IMR-90 (cell line): ENCODE data around the gene PCYT1A. TPM values are rescaled to one million over a fixed set of nuclear protein-coding genes. Genes with fewer than 3 reads are reported as not detected.

ENCODE experiments used
- ATAC-seq: fragments of 200-7000 bp; cut with Tn5 transposase; 2 replicates; pipeline ENCODE4 v1.9.1; 2020; ENCODE audit warnings: low read depth, mild to moderate bottlenecking, moderate library complexity
- BruUV-seq: library from RNA; stranded (reverse); fragments of 400-500 nt; replicated peaks from 2 replicates; lab custom pipeline; 2021; lab: Mats Ljungman, UMichigan
- CTCF ChIA-PET: fragments of 300-600 bp; formaldehyde crosslinking; extraction: SDS; loops from one replicate; lab custom pipeline; 2021; ENCODE audit warnings: antibody characterized with exemption; lab: Yijun Ruan, JAX
- POLR2A ChIA-PET: fragments of 300-600 bp; sonication (Branson Sonifier 250); formaldehyde crosslinking; loops from one replicate; lab custom pipeline; 2022; ENCODE audit warnings: antibody characterized with exemption; ENCODE audit not compliant: unreplicated experiment; lab: Charles Lee
- DNase-seq: peaks from one replicate; pipeline ENCODE4 v3.0.0; 2013
- H2AFZ ChIP-seq: replicated peaks from 2 replicates; pipeline ENCODE3; 2013; ENCODE audit warnings: low read length, mild to moderate bottlenecking; ENCODE audit not compliant: poor library complexity
- H2AK5ac ChIP-seq: 2 replicates; pipeline ENCODE4 v1.6.1; 2013; ENCODE audit warnings: low read depth, low read length, inconsistent platforms
- H2AK9ac ChIP-seq: replicated peaks from 2 replicates; pipeline ENCODE3; 2013; ENCODE audit warnings: mild to moderate bottlenecking, low read depth, low read length, moderate library complexity; ENCODE audit not compliant: poor library complexity
- H2BK120ac ChIP-seq: 2 replicates; pipeline ENCODE4 v1.6.1; 2013; ENCODE audit warnings: low read depth, low read length, inconsistent platforms
- H2BK15ac ChIP-seq: 3 replicates; pipeline ENCODE4 v1.6.1; 2013; ENCODE audit warnings: low read depth, low read length, inconsistent platforms
- H2BK20ac ChIP-seq: 2 replicates; pipeline ENCODE4 v1.6.1; 2013; ENCODE audit warnings: low read depth, mild to moderate bottlenecking, inconsistent platforms, low read length, moderate library complexity
- H2BK5ac ChIP-seq: 2 replicates; pipeline ENCODE4 v1.6.1; 2013; ENCODE audit warnings: mild to moderate bottlenecking, low read depth, low read length, inconsistent platforms; ENCODE audit not compliant: poor library complexity, severe bottlenecking
- H3K14ac ChIP-seq: replicated peaks from 2 replicates; pipeline ENCODE4 v1.6.1; 2013; ENCODE audit warnings: low read depth, low read length, inconsistent platforms
- H3K18ac ChIP-seq: 2 replicates; pipeline ENCODE4 v1.6.1; 2013; ENCODE audit warnings: low read depth, low read length, control low read depth
- H3K23ac ChIP-seq: 2 replicates; pipeline ENCODE4 v1.6.1; 2013; ENCODE audit warnings: low read depth, low read length, inconsistent platforms
- H3K27ac ChIP-seq: 2 replicates; pipeline ENCODE4 v1.5.1; 2013; ENCODE audit warnings: mild to moderate bottlenecking, control low read depth, low read length; ENCODE audit not compliant: insufficient read depth
- H3K27me3 ChIP-seq: 2 replicates; pipeline ENCODE4 v1.6.1; 2013; ENCODE audit warnings: low read length; ENCODE audit not compliant: control insufficient read depth, insufficient read depth
- H3K36me3 ChIP-seq: 2 replicates; pipeline ENCODE4 v1.6.1; 2013; ENCODE audit warnings: low read length, mixed read lengths; ENCODE audit not compliant: control insufficient read depth, insufficient read depth
- H3K4ac ChIP-seq: 2 replicates; pipeline ENCODE4 v1.6.1; 2013; ENCODE audit warnings: low read depth, low read length, inconsistent platforms
- H3K4me1 ChIP-seq: 2 replicates; pipeline ENCODE4 v1.6.1; 2013; ENCODE audit warnings: low read length, mixed read lengths; ENCODE audit not compliant: control insufficient read depth, insufficient read depth
- H3K4me2 ChIP-seq: 2 replicates; pipeline ENCODE4 v1.6.1; 2013; ENCODE audit warnings: low read depth, mild to moderate bottlenecking, control low read depth, low read length, moderate library complexity
- H3K4me3 ChIP-seq: 2 replicates; pipeline ENCODE4 v1.5.1; 2013; ENCODE audit warnings: low read depth, mild to moderate bottlenecking, control low read depth, low read length, moderate library complexity; ENCODE audit not compliant: insufficient read depth
- H3K56ac ChIP-seq: 2 replicates; pipeline ENCODE4 v1.6.1; 2013; ENCODE audit warnings: low read length, inconsistent platforms; ENCODE audit not compliant: insufficient read depth; ENCODE audit errors: extremely low read depth
- H3K79me1 ChIP-seq, 2 experiments: 2 replicates each; pipeline ENCODE4 v1.6.1; 2013; ENCODE audit warnings: low read length in 2 of 2, inconsistent platforms in 1 of 2, low read depth in 1 of 2
- H3K9ac ChIP-seq: 2 replicates; pipeline ENCODE4 v1.6.1; 2013; ENCODE audit warnings: low read depth, low read length, control low read depth
- H3K9me1 ChIP-seq: 2 replicates; pipeline ENCODE4 v1.6.1; 2013; ENCODE audit warnings: low read length, inconsistent platforms; ENCODE audit not compliant: insufficient read depth
- H3K9me3 ChIP-seq: 2 replicates; pipeline ENCODE4 v1.6.1; 2013; ENCODE audit warnings: low read length; ENCODE audit not compliant: control insufficient read depth, insufficient read depth
- H4K20me1 ChIP-seq: 2 replicates; pipeline ENCODE4 v1.6.1; 2013; ENCODE audit warnings: low read length, inconsistent platforms; ENCODE audit not compliant: insufficient read depth
- H4K5ac ChIP-seq: 2 replicates; pipeline ENCODE4 v1.6.1; 2013; ENCODE audit warnings: mild to moderate bottlenecking, low read depth, low read length, control low read depth
- H4K8ac ChIP-seq, 2 experiments: 2 replicates each; pipeline ENCODE4 v1.6.1; 2013; ENCODE audit warnings: low read depth in 2 of 2, low read length in 2 of 2, control low read depth in 1 of 2, inconsistent platforms in 1 of 2
- H4K91ac ChIP-seq: 2 replicates; pipeline ENCODE4 v1.6.1; 2013; ENCODE audit warnings: low read depth, low read length, inconsistent platforms; ENCODE audit not compliant: insufficient read depth
- CHD1 ChIP-seq: IDR thresholded peaks from 2 replicates; pipeline ENCODE4 v1.6.1; 2012; ENCODE audit warnings: low read depth, low read length, improper control_type of control experiment
- CTCF ChIP-seq: conservative IDR thresholded peaks from 2 replicates; pipeline ENCODE4 v1.5.1; 2012; ENCODE audit warnings: mild to moderate bottlenecking, low read depth, low read length, improper control_type of control experiment
- ELK1 ChIP-seq: fragments of 150-350 bp; IDR thresholded peaks from 2 replicates; pipeline ENCODE4 v1.6.1; 2016; ENCODE audit warnings: low read depth, mild to moderate bottlenecking, low read length, moderate library complexity, borderline replicate concordance
- POLR2A ChIP-seq: IDR thresholded peaks from 2 replicates; pipeline ENCODE4 v1.6.1; 2012; ENCODE audit warnings: mild to moderate bottlenecking, low read depth, low read length
- RAD21 ChIP-seq: IDR thresholded peaks from 2 replicates; pipeline ENCODE4 v1.6.1; 2012; ENCODE audit warnings: low read length, improper control_type of control experiment
- RFX5 ChIP-seq: IDR thresholded peaks from 2 replicates; pipeline ENCODE4 v1.8.0; 2012; ENCODE audit warnings: low read depth, mild to moderate bottlenecking, low read length, moderate library complexity
- WGBS, 2 experiments: methylation state at CpG; one replicate each; pipeline versions ENCODE4 v1.1.5 to v1.1.7; 2013; ENCODE audit warnings: missing lambda C conversion rate in 2 of 2; ENCODE audit not compliant: insufficient read length in 1 of 2; ENCODE audit errors: extremely low coverage in 2 of 2; 5-methylcytosine and 5-hydroxymethylcytosine counted together
- dilution Hi-C: fragments of 300-500 bp; cut with HindIII; formaldehyde crosslinking; loops from one replicate; pipeline ENCODE4 v1.14.3; 2018; ENCODE audit warnings: low sequenced_read_pairs; ENCODE audit not compliant: unreplicated experiment
- in situ Hi-C: fragments of 300-500 bp; cut with MboI; formaldehyde crosslinking; loops from 3 replicates; pipeline ENCODE4 v1.14.3; 2019; ENCODE audit warnings: low sequenced_read_pairs, inconsistent platforms, mixed read lengths
- intact Hi-C: fragments of 100-400 bp; cut with micrococcal nuclease; formaldehyde crosslinking; loops from 2 replicates; pipeline ENCODE4 v1.10.0; 2022
- polyA plus RNA-seq, 3 experiments: library from polyadenylated mRNA; depleted of rRNA; stranded (reverse); fragments of >200 nt; gene quantifications; 2 replicates each; pipeline ENCODE4 v1.2.3, GENCODE V29; 2012; ENCODE audit warnings: low replicate concordance in 1 of 3
- total RNA-seq: library from RNA; depleted of rRNA; stranded (reverse); fragments of >200 nt; gene quantifications from 2 replicates; pipeline ENCODE4 v1.2.3, GENCODE V29; 2012

The PCYT1A gene
- total and polyA plus RNA-seq, 2 of the 4 experiments (the other 2 are of a cell fraction): 62.8 to 127 TPM

DNA sequence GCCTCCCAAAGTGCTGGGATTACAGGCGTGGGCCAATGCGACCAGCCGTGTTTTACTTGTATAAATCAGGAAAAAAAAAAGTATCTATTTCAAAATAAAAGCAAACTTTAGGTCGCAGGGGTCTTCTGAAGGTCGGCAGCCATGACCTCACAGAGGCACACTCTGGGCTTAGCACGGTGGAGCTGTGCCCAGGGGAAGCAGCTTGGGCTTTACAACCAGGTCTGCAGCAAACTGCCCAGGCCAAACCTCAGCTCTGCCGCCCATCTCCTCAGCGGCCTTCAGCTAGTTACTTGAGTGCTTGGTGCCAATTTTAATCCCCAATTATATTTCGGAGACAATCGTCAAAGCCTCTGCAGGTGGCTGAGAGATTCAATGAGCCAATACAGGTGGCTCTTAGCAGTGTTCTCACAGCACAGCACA, 106.4 kb downstream of the PCYT1A start:
- Histone ChIP-seq H3K9ac (no peak overlapping the region), H2AK9ac (no peak overlapping the region), H3K4me1 (peaks cover 3% of the 10 kb centered on the region; the same call in 1 of the 2 replicates), H2BK120ac (no peak overlapping the region), H2BK20ac (no peak overlapping the region), H2BK5ac (no peak overlapping the region), H3K56ac (no peak overlapping the region), H3K79me1 (no peaks in the 10 kb centered on the region), H4K8ac (no peak overlapping the region), H3K27ac (no peak overlapping the region), H2BK15ac (no peak overlapping the region), H3K9me1 (no peaks in the 10 kb centered on the region), H4K5ac (no peak overlapping the region), H3K14ac (no peak overlapping the region), H3K4ac (no peak overlapping the region), H3K9me3 (no peaks in the 10 kb centered on the region), H2AK5ac (no peak overlapping the region), H4K20me1 (no peaks in the 10 kb centered on the region), H3K4me3 (no peak overlapping the region), H3K27me3 (0 out of 2 replicates have a peak, but pooled peaks cover 2% of the 10 kb centered on the region), H2AFZ (no peak overlapping the region), H3K4me2 (no peak overlapping the region), H3K36me3 (no peaks in the 10 kb centered on the region), H4K91ac (no peak overlapping the region), H3K23ac (no peak overlapping the region), H3K18ac (no peak overlapping the region)
- ATAC-seq (no peak), DNase-seq (no peak)
- TF ChIP-seq RAD21: no peak
- no peak for TF ChIP-seq CHD1
- no peak for TF ChIP-seq CTCF
- no peak for TF ChIP-seq RFX5
- TF ChIP-seq POLR2A: no peak
- no peak for TF ChIP-seq ELK1
- in situ Hi-C loops (no loop called here), dilution Hi-C loops (loop anchor here (25.0 kb wide), 1 partner anchor 119 kb away; no protein-coding TSS in a partner anchor), intact Hi-C loops (no loop called here)
- 69% methylated on average over 4 of the region's 10 CpGs; no CpG with 5 or more reads in 1 of the 2 experiments for WGBS, 2 experiments
- POLR2A ChIA-PET: no interaction called here
- CTCF ChIA-PET: no interaction called here
- BruUV-seq: no TSS peak
